GM12892 (cell line): ENCODE results near the gene PPP2R2C.

Experiments used
- POLR2A ChIP-seq: IDR thresholded peaks from 2 replicates; pipeline ENCODE4 v1.6.1; 2011; ENCODE audit warnings: low read depth, low read length, control low read depth
- POLR2AphosphoS5 ChIP-seq: IDR thresholded peaks from 2 replicates; pipeline ENCODE4 v1.6.1; 2011; ENCODE audit warnings: low read depth, low read length, control low read depth

- no peak for TF ChIP-seq POLR2A
- TF ChIP-seq POLR2AphosphoS5: no peak
Measured at GRCh38 chr4:6401797-6402196, 70.6 kb downstream of the PPP2R2C start.
